Body of pancreas (tissue), 4 donors: ENCODE measurements around the gene PLEKHO1.

ENCODE experiments used
- POLR2A ChIP-seq, 3 donors: fragments of 450-650 bp; IDR thresholded peaks; one replicate each; pipeline ENCODE4 v1.6.1; 2016; ENCODE audit warnings: antibody characterized with exemption in 3 of 3, mild to moderate bottlenecking in 2 of 3
- TF ChIP-seq, protein P1 (sequence below), 7 experiments: fragments of 450-650 bp in 4 of 7; fragments of 200-600 bp in 3 of 7; sonication (generic) in 3 of 7; IDR thresholded peaks; one replicate each; pipeline ENCODE4 v1.5.1; 2016 to 2019; ENCODE audit warnings: antibody characterized with exemption in 7 of 7

GRCh38 chr1:150182247-150182646 lies 32.5 kb downstream of the PLEKHO1 start:
- TF ChIP-seq, protein P1, sequence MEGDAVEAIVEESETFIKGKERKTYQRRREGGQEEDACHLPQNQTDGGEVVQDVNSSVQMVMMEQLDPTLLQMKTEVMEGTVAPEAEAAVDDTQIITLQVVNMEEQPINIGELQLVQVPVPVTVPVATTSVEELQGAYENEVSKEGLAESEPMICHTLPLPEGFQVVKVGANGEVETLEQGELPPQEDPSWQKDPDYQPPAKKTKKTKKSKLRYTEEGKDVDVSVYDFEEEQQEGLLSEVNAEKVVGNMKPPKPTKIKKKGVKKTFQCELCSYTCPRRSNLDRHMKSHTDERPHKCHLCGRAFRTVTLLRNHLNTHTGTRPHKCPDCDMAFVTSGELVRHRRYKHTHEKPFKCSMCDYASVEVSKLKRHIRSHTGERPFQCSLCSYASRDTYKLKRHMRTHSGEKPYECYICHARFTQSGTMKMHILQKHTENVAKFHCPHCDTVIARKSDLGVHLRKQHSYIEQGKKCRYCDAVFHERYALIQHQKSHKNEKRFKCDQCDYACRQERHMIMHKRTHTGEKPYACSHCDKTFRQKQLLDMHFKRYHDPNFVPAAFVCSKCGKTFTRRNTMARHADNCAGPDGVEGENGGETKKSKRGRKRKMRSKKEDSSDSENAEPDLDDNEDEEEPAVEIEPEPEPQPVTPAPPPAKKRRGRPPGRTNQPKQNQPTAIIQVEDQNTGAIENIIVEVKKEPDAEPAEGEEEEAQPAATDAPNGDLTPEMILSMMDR (IDR thresholded peaks at IDR 0.05): no peak
- no peak for TF ChIP-seq POLR2A (IDR thresholded peaks at IDR 0.05)
